ENCODE data around the gene FZD4.

The FZD4 gene

DNA sequence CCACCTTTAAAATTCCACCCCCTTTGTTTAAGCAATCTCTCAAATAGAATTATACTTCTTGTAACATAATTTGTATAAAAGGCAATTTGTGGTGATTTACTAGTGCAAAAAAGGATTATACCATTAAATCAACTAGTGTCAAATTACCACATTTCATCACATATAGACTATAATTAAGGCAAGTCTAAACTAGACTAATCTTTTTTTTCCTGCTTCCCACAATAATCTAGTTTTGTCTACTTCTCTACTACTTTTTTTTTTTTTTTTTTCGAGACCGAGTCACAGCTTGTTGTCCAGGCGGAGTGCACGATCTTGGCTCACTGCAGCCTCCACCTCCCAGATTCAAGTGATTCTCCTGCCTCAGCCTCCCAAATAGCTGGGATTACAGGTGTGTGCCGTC lies 36.1 kb upstream of the FZD4 start:
- no peak for DNase-seq (ENCODE audit: extremely low read depth, low read depth)
- TF ChIP-seq, protein P1, sequence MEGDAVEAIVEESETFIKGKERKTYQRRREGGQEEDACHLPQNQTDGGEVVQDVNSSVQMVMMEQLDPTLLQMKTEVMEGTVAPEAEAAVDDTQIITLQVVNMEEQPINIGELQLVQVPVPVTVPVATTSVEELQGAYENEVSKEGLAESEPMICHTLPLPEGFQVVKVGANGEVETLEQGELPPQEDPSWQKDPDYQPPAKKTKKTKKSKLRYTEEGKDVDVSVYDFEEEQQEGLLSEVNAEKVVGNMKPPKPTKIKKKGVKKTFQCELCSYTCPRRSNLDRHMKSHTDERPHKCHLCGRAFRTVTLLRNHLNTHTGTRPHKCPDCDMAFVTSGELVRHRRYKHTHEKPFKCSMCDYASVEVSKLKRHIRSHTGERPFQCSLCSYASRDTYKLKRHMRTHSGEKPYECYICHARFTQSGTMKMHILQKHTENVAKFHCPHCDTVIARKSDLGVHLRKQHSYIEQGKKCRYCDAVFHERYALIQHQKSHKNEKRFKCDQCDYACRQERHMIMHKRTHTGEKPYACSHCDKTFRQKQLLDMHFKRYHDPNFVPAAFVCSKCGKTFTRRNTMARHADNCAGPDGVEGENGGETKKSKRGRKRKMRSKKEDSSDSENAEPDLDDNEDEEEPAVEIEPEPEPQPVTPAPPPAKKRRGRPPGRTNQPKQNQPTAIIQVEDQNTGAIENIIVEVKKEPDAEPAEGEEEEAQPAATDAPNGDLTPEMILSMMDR (IDR thresholded peaks at IDR 0.05; ENCODE audit: low read depth, low read length, missing control alignments) = no peak
- no peak overlapping the region for H3K4me3 ChIP-seq (replicated peaks; ENCODE audit: low read depth, low read length)

DNA sequence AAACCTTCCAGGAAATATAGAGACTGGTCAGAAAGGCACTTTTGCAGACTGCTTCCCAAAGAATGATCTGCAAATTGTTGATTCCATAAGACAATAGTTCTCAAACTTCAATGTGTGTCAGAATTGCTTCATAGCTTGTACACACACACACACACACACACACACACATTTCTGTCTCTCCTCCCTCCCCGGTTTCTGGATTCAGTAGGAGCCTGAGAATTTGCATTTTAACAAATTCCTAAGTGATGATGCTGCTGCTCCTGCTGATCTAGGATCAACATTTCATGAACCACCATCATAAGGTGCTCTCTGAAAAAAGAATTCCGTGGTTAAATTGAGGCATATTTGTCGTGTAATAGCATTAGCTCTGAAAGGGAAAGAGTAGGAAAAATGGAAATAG lies 35.3 kb upstream of the FZD4 start:
- DNase-seq (ENCODE audit: extremely low read depth, low read depth) = no peak

DNA sequence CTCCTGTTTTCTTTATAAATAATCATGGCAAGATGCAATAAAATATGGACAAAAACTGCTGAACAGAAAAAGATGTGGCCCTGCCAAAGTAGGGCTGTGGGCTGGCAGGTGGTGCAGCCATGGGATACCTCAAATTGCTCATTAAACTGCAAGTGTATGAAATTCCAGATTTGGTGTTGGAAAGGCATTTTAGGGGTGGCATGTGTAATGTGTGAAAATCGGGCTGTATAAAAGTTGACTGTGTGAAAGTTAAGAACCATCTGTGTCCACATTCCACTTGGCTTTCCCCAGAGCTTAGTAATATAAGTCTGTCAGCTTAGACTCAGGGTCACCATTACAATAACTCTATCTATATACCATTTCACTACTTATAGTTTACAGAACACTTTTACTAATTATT lies 34.8 kb upstream of the FZD4 start:
- no peak for DNase-seq (ENCODE audit: extremely low read depth, low read depth)
- no peak overlapping the region for H3K4me3 ChIP-seq (replicated peaks; ENCODE audit: low read depth, low read length)
- TF ChIP-seq, protein P1 (IDR thresholded peaks at IDR 0.05; ENCODE audit: low read depth, low read length, missing control alignments) = no peak

More for the DNA sequence above, 35.3 kb upstream of the FZD4 start:
- no peak overlapping the region for H3K4me3 ChIP-seq (replicated peaks; ENCODE audit: low read depth, low read length)
- TF ChIP-seq, protein P1 (IDR thresholded peaks at IDR 0.05; ENCODE audit: low read depth, low read length, missing control alignments) = no peak

DNA sequence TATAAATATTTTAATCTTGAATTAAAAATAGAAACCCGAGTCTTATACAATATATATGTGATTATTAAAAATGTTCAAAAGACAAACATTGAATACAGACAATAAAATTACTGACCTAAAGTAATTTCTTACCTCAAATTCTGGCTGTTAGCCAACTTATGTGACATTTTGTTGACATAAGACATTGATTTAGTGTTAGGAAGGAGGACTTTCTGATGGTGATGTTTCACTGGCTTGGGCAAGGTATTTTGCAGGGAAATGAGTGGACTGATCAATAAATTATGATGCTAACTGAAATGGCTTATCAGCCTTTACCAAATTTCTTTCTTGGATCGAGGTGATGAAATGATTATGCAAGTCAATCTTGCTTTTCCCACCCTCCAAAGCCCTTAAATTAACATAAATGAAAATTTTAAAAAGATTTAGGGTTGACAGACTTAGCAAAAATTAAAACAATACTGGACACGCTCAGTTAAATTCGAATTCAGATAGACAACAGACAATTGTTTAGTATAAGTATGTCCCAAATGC lies 33.2 kb upstream of the FZD4 start:
- TF ChIP-seq, protein P1 (IDR thresholded peaks at IDR 0.05; ENCODE audit: low read depth, low read length, missing control alignments) = no peak
- no peak overlapping the region for H3K4me3 ChIP-seq (replicated peaks; ENCODE audit: low read depth, low read length)
- no peak for DNase-seq (ENCODE audit: extremely low read depth, low read depth)

DNA sequence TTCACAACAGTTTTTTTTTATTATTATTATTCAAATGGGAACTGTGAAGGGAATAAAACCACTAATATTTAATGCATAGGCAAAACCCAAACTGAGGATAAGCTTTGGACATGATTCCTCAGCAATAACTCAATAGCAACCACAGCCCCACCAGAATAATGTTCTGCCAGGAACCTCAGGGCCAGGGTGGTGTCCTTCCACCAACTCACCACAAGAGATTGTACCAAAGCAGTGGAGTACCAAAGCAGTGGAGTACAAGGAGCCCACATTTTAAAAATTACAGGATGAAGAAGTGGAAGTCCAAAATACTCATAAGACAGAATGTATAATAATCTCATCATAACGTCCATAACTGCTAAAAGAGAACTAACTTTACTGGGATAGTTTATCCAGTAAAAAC lies 32.5 kb upstream of the FZD4 start:
- TF ChIP-seq, protein P1 (IDR thresholded peaks at IDR 0.05; ENCODE audit: low read depth, low read length, missing control alignments) = no peak
- H3K4me3 ChIP-seq (replicated peaks; ENCODE audit: low read depth, low read length) = no peak overlapping the region

DNA sequence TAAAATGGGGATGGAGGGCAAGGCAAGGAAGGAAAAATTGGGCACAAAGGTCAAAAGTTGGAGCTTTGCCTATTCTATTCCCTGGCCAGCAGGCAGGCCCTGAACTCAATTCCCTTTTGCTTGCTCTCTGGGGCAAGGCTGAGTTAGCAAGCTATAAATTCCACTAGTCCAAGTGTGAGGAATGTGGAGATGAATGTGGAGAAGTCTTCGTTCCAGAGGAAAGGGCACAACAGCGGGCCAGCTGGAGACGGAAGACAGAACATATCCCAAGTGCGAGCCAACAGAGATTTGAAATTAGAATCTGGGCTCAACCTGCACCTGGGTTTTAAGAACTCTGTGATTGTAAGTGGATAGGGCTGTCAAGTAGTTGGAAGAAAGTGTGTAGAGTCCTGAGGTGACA lies 29.5 kb upstream of the FZD4 start:
- TF ChIP-seq, protein P1 (IDR thresholded peaks at IDR 0.05; ENCODE audit: low read depth, low read length, missing control alignments) = no peak
- no peak for DNase-seq (ENCODE audit: extremely low read depth, low read depth)
- H3K4me3 ChIP-seq (replicated peaks; ENCODE audit: low read depth, low read length) = no peak overlapping the region

More for the DNA sequence above, 32.5 kb upstream of the FZD4 start:
- no peak for DNase-seq (ENCODE audit: extremely low read depth, low read depth)

DNA sequence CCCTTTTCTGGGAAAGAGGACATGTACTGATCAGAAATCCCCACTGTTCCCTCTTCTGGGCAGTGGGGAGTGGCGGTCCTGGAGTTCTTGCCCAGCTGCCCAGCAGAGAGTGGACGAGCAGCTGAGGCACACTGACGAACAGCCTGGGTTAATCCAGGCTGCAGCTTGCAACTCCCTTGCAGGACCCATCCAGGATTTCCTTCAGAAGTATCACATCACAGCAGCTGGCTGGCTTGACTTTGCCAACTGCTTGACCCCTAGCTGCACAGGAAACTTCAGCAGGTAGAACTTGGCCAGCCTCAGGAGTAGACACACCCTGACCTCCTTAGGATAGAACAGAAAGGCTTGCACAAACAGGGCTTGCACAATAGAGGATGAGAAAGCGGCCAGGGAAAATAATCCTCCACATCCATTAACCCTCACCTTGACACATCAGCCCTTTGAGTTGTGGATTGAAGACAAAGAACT lies 27.9 kb upstream of the FZD4 start:
- TF ChIP-seq, protein P1 (IDR thresholded peaks at IDR 0.05; ENCODE audit: low read depth, low read length, missing control alignments) = no peak
- no peak overlapping the region for H3K4me3 ChIP-seq (replicated peaks; ENCODE audit: low read depth, low read length)
- no peak for DNase-seq (ENCODE audit: extremely low read depth, low read depth)
